DOHH2 (cell line): ENCODE results near the gene ZNRF4.

Experiments
- EZH2phosphoT487 ChIP-seq: fragments of 200-600 bp; sonication (generic); IDR thresholded peaks from 2 replicates; pipeline ENCODE4 v1.6.1; 2017; ENCODE audit warnings: borderline replicate concordance, mild to moderate bottlenecking, antibody characterized with exemption, low read length, moderate library complexity, mixed read lengths
- TF ChIP-seq, protein P1 (sequence below): fragments of 200-600 bp; sonication (generic); IDR thresholded peaks from one replicate; pipeline ENCODE4 v1.5.1; 2014; ENCODE audit warnings: antibody characterized with exemption, mild to moderate bottlenecking, low read depth, low read length; ENCODE audit not compliant: poor library complexity, severe bottlenecking

DNA sequence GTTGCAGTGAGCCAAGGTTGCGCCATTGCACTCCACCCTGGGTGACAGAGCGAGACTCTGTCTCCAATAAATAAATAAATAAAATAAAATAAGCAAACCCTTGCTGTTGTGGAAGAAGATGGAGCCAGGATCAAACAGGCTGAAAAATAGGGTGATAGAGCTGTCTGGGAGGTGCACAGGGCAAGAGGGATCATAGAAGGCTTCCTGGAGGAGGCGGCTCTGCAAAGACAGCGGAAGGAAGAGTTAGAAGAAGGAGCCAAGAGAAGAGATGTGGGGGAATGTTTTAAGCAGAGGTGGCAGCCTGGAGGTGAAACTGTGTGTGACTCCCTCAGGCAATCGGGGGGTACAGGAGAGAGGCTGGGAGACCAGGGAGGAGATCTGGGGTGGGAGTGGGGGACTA, 40.6 kb downstream of the ZNRF4 start:
- TF ChIP-seq, protein P1, sequence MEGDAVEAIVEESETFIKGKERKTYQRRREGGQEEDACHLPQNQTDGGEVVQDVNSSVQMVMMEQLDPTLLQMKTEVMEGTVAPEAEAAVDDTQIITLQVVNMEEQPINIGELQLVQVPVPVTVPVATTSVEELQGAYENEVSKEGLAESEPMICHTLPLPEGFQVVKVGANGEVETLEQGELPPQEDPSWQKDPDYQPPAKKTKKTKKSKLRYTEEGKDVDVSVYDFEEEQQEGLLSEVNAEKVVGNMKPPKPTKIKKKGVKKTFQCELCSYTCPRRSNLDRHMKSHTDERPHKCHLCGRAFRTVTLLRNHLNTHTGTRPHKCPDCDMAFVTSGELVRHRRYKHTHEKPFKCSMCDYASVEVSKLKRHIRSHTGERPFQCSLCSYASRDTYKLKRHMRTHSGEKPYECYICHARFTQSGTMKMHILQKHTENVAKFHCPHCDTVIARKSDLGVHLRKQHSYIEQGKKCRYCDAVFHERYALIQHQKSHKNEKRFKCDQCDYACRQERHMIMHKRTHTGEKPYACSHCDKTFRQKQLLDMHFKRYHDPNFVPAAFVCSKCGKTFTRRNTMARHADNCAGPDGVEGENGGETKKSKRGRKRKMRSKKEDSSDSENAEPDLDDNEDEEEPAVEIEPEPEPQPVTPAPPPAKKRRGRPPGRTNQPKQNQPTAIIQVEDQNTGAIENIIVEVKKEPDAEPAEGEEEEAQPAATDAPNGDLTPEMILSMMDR = no peak
- no peak for TF ChIP-seq EZH2phosphoT487
